Osteoblast (primary cell): ENCODE results near the gene OGDH. TPM values are rescaled to one million over a fixed set of nuclear protein-coding genes. Genes with fewer than 3 reads are reported as not detected.

ENCODE experiments used
- DNase-seq: peaks from one replicate; pipeline ENCODE4 v3.0.0; 2011; ENCODE audit warnings: low spot score, mixed read lengths; ENCODE audit not compliant: insufficient read length; ENCODE audit errors: missing footprints
- H2AFZ ChIP-seq: 2 replicates; pipeline ENCODE4 v1.6.0; 2011; ENCODE audit warnings: mild to moderate bottlenecking, low read length
- H3K27ac ChIP-seq: 2 replicates; pipeline ENCODE4 v1.5.1; 2011; ENCODE audit warnings: mild to moderate bottlenecking, low read depth, low read length, moderate library complexity
- H3K27me3 ChIP-seq: 2 replicates; pipeline ENCODE4 v1.6.0; 2012; ENCODE audit warnings: mild to moderate bottlenecking, control low read depth, inconsistent platforms, low read length, moderate library complexity; ENCODE audit not compliant: insufficient read depth
- H3K36me3 ChIP-seq: 2 replicates; pipeline ENCODE4 v1.5.1; 2011; ENCODE audit warnings: mild to moderate bottlenecking, low read length, control low read depth, moderate library complexity; ENCODE audit not compliant: insufficient read depth
- H3K4me1 ChIP-seq: 2 replicates; pipeline ENCODE4 v1.5.1; 2011; ENCODE audit warnings: mild to moderate bottlenecking, low read length, control low read depth, moderate library complexity; ENCODE audit not compliant: insufficient read depth
- H3K4me2 ChIP-seq: 2 replicates; pipeline ENCODE4 v1.6.0; 2011; ENCODE audit warnings: mild to moderate bottlenecking, low read length; ENCODE audit not compliant: insufficient read depth
- H3K4me3 ChIP-seq: fragments of 200-600 bp; sonication (generic); 3 replicates; pipeline ENCODE4 v1.5.1; 2012; ENCODE audit warnings: mild to moderate bottlenecking, low read length, inconsistent platforms; ENCODE audit not compliant: insufficient read depth
- H3K79me2 ChIP-seq: 2 replicates; pipeline ENCODE4 v1.6.0; 2012; ENCODE audit warnings: mild to moderate bottlenecking, low read length, control low read depth, inconsistent platforms; ENCODE audit not compliant: insufficient read depth
- H3K9me3 ChIP-seq: 2 replicates; pipeline ENCODE4 v1.5.1; 2011; ENCODE audit warnings: low read depth, low read length, control low read depth
- H4K20me1 ChIP-seq: 2 replicates; pipeline ENCODE4 v1.6.0; 2012; ENCODE audit warnings: mild to moderate bottlenecking, low read length, control low read depth; ENCODE audit not compliant: insufficient read depth
- total RNA-seq: library from RNA; depleted of rRNA; stranded (reverse); fragments of >200 nt; gene quantifications from 2 replicates; pipeline ENCODE4 v1.2.3, GENCODE V29; 2012
- TF ChIP-seq, protein P1 (sequence below): IDR thresholded peaks from 2 replicates; pipeline ENCODE4 v1.5.1; 2011; ENCODE audit warnings: mild to moderate bottlenecking, low read depth, low read length, moderate library complexity; ENCODE audit errors: extremely low read depth

The OGDH gene
- total RNA-seq, 1 donor, result 64.4 TPM

- H3K27ac ChIP-seq, result no peak overlapping the region
These were observed 102.8 kb downstream of the OGDH start for GRCh38 chr7:44709011-44709915.

GRCh38 chr7:44709945-44710596, 103.6 kb downstream of the OGDH start:
- H3K4me1 ChIP-seq, result peaks cover 12% of the 10 kb centered on the region
- H2AFZ ChIP-seq, result no peak overlapping the region
- no peak overlapping the region for H3K4me3 ChIP-seq
- no peak overlapping the region for H3K4me2 ChIP-seq
- DNase-seq, result peak; percentile 51
- TF ChIP-seq, protein P1, sequence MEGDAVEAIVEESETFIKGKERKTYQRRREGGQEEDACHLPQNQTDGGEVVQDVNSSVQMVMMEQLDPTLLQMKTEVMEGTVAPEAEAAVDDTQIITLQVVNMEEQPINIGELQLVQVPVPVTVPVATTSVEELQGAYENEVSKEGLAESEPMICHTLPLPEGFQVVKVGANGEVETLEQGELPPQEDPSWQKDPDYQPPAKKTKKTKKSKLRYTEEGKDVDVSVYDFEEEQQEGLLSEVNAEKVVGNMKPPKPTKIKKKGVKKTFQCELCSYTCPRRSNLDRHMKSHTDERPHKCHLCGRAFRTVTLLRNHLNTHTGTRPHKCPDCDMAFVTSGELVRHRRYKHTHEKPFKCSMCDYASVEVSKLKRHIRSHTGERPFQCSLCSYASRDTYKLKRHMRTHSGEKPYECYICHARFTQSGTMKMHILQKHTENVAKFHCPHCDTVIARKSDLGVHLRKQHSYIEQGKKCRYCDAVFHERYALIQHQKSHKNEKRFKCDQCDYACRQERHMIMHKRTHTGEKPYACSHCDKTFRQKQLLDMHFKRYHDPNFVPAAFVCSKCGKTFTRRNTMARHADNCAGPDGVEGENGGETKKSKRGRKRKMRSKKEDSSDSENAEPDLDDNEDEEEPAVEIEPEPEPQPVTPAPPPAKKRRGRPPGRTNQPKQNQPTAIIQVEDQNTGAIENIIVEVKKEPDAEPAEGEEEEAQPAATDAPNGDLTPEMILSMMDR, result no peak
- H3K79me2 ChIP-seq, result no peaks in the 10 kb centered on the region
- no peaks in the 10 kb centered on the region for H3K9me3 ChIP-seq
- peaks cover 14% of the 10 kb centered on the region for H3K36me3 ChIP-seq
- no peak overlapping the region for H3K27ac ChIP-seq
- H3K27me3 ChIP-seq, result no peaks in the 10 kb centered on the region
- no peaks in the 10 kb centered on the region for H4K20me1 ChIP-seq

More at GRCh38 chr7:44709011-44709915, 102.8 kb downstream of the OGDH start:
- no peaks in the 10 kb centered on the region for H4K20me1 ChIP-seq
- peak; percentile 67 for DNase-seq
- no peaks in the 10 kb centered on the region for H3K79me2 ChIP-seq
- H2AFZ ChIP-seq, result no peak overlapping the region
- TF ChIP-seq, protein P1, result no peak
- no peak overlapping the region for H3K4me2 ChIP-seq
- H3K4me3 ChIP-seq, result no peak overlapping the region
- peaks cover 14% of the 10 kb centered on the region for H3K36me3 ChIP-seq
- H3K4me1 ChIP-seq, result peaks cover 10% of the 10 kb centered on the region
- H3K9me3 ChIP-seq, result no peaks in the 10 kb centered on the region
- H3K27me3 ChIP-seq, result no peaks in the 10 kb centered on the region

DNA sequence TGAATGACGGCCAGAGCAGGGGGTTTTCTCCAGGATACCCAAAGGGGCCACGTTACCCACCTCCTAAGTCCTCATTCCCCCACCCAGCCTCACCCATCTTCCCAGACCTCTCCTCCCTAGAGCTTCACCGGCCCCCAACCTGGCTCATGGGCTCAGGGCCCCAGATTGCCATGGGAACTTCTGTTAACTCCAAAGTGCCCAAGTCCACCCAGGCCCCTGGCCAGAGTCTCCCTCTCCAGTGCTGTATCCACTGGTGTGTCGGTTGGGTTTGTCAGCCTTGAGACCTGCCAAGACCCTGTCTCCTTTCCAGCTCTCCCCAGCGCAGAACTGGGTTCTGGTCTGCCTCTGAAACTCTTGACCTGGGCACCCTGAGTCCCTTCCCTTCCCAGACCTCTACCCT, 105.1 kb downstream of the OGDH start:
- peak; percentile 76 for DNase-seq
- Histone ChIP-seq H2AFZ (no peak overlapping the region), H4K20me1 (no peaks in the 10 kb centered on the region), H3K4me2 (no peak overlapping the region), H3K36me3 (peaks cover 14% of the 10 kb centered on the region), H3K27me3 (no peaks in the 10 kb centered on the region), H3K4me1 (peaks cover 12% of the 10 kb centered on the region), H3K9me3 (no peaks in the 10 kb centered on the region), H3K79me2 (no peaks in the 10 kb centered on the region), H3K4me3 (no peak overlapping the region), H3K27ac (no peak overlapping the region)
- TF ChIP-seq, protein P1, result no peak

DNA sequence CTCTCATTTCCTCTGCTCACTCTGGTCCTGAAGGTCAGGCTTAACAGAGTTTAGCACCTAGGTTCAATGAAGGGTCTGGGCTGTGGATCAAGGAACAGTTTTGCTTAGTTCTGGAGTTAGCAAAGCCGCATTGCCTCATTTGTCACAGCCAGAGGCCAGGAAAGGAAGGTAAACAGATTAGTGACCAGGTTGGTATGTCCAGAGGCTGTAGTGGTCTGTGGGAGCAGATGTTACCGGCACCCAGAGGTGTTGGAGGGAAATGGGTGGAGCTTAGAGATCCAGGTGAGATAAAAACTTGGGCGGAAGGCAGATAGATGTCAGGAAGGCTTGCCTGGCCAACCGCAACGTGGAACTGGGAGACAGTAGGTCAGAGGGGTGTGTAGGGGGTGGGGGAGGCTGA, 105.6 kb downstream of the OGDH start:
- H2AFZ ChIP-seq, result no peak overlapping the region
- peaks cover 12% of the 10 kb centered on the region for H3K4me1 ChIP-seq
- H3K27me3 ChIP-seq, result no peaks in the 10 kb centered on the region
- no peak overlapping the region for H3K4me2 ChIP-seq
- H3K4me3 ChIP-seq, result no peak overlapping the region
- TF ChIP-seq, protein P1, result no peak
- no peak overlapping the region for H3K27ac ChIP-seq
- peak; percentile 48 for DNase-seq
- H3K9me3 ChIP-seq, result no peaks in the 10 kb centered on the region
- peaks cover 14% of the 10 kb centered on the region for H3K36me3 ChIP-seq
- H4K20me1 ChIP-seq, result no peaks in the 10 kb centered on the region
- no peaks in the 10 kb centered on the region for H3K79me2 ChIP-seq
